Measurements from ENCODE around the gene FRAS1. TPM values are rescaled to one million over a fixed set of nuclear protein-coding genes. Genes with fewer than 3 reads are reported as not detected.
A peak's percentile ranks its signal among the peaks of the same experiment; 100 is the strongest.

The FRAS1 gene
- total and polyA plus RNA-seq, 9 of the 15 experiments (the other 6 are each of a cell fraction or from before 2014, with no cell fraction given): under 0.01 to 0.11 (median 0.04) TPM; not detected in 2

- intact Hi-C loops (cut with micrococcal nuclease) (no loop called here), in situ Hi-C loops (cut with MboI) (no loop called here)
- Histone ChIP-seq H3K36me3 (ENCODE audit: control insufficient read depth, insufficient read depth, low read length) (no peaks in the 10 kb centered on the region), H2AFZ (ENCODE audit: low read depth, low read length) (no peak overlapping the region), H3K4me3 (no peak overlapping the region), H3K27me3 (ENCODE audit: control insufficient read depth in 2 of 2, insufficient read depth in 2 of 2, low read length in 2 of 2) (no peaks in the 10 kb centered on the region), H3K79me2 (ENCODE audit: control insufficient read depth, insufficient read depth, low read length) (no peaks in the 10 kb centered on the region), H3K9me1 (ENCODE audit: control insufficient read depth, insufficient read depth, low read length) (no peaks in the 10 kb centered on the region), H3K4me1 (replicated peaks in 1 of 2; ENCODE audit: control insufficient read depth in 2 of 2, insufficient read depth in 2 of 2, low read length in 2 of 2) (peaks cover 0 to 3% of the 10 kb centered on the region in 2 experiments; a peak in 1 of 5 replicates), H4K20me1 (replicated peaks; ENCODE audit: control insufficient read depth, insufficient read depth, low read length) (no peaks in the 10 kb centered on the region), H3K9ac (ENCODE audit: insufficient read depth in 1 of 2, low read depth in 2 of 2, low read length in 2 of 2) (no peak overlapping the region), H3K9me3 (replicated peaks; ENCODE audit: control insufficient read depth, insufficient read depth, low read depth, low read length) (no peaks in the 10 kb centered on the region), H3K27ac (ENCODE audit: extremely low read depth, low read depth, low read length) (no peak overlapping the region), H3K4me2 (ENCODE audit: insufficient read depth, low read length) (no peak overlapping the region)
- 97% methylated on average over 2 of the region's 2 CpGs for WGBS (ENCODE audit: insufficient coverage, low coverage, missing lambda C conversion rate)
- DNase-seq (ENCODE audit: extremely low read depth in 1 of 4, low spot score in 3 of 4) (no peak), ATAC-seq (no peak), FAIRE-seq (no peak)
- BruUV-seq (replicated peaks): no TSS peak
- ChIA-PET POLR2A (interaction anchor here (1.0 kb wide), 1 partner anchor 9 kb away, joined by 3 read pairs; no protein-coding TSS in a partner anchor), CTCF (ENCODE audit: low intra/inter-chr PET ratio) (no interaction called here)
- TF ChIP-seq ADNP (tag; IDR thresholded peaks at IDR 0.05) (no peak), ZFP36 (IDR thresholded peaks at IDR 0.05; ENCODE audit: low read depth, low read length, partially characterized antibody) (no peak), KAT7 (CRISPR knock-in tag; IDR thresholded peaks at IDR 0.05; ENCODE audit: borderline replicate concordance) (no peak), XRCC4 (IDR thresholded peaks at IDR 0.05; ENCODE audit: extremely low read depth, insufficient read depth, insufficient read length) (no peak), TBP (optimal IDR thresholded peaks at IDR 0.05; ENCODE audit: low read depth, low read length) (no peak)
Measured at GRCh38 chr4:78591404-78591803, 534.3 kb downstream of the FRAS1 start.

DNA sequence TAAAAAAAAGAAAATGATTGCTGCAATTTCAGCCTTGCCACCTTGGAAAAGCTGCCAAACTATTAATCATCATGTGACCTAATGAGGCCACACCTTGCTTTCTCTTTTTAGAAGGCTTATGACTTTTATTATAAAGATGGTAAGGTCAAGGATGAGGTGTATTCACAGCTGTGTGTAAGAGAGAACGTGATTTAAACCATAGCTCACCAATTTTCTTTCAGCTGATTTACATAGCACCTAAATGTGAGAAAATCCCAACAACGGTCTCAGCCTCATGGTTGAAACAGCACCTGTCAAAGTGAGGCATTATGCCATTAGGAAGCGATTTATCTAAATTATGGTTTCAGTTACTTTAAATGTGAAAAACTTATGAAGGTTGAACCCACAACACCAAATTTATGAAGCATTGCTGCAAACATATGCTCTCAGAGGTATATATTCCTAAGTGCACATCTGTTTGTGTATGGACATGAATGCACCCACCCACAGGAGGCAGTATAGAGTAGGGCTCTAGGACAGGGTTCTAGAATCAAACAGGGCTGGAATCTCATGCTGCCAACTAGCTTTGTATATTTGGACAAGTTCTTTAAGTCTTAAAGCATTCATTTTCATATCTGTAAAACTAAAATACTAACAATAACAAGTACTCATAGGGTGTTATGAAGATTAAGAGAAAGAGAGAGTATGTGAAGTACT is 535.1 kb downstream of the FRAS1 start:
- Histone ChIP-seq H3K27ac (ENCODE audit: extremely low read depth, low read depth, low read length) (no peak overlapping the region), H2AFZ (ENCODE audit: low read depth, low read length) (peak overlapping the region; percentile 37), H3K27me3 (ENCODE audit: control insufficient read depth in 2 of 2, insufficient read depth in 2 of 2, low read length in 2 of 2) (no peaks in the 10 kb centered on the region), H3K4me3 (no peak overlapping the region), H3K9ac (ENCODE audit: insufficient read depth in 1 of 2, low read depth in 2 of 2, low read length in 2 of 2) (no peak overlapping the region), H3K9me1 (ENCODE audit: control insufficient read depth, insufficient read depth, low read length) (no peaks in the 10 kb centered on the region), H3K79me2 (ENCODE audit: control insufficient read depth, insufficient read depth, low read length) (no peaks in the 10 kb centered on the region), H3K4me1 (replicated peaks in 1 of 2; ENCODE audit: control insufficient read depth in 2 of 2, insufficient read depth in 2 of 2, low read length in 2 of 2) (peaks cover 0 to 3% of the 10 kb centered on the region in 2 experiments; a peak in 1 of 5 replicates), H3K9me3 (replicated peaks; ENCODE audit: control insufficient read depth, insufficient read depth, low read depth, low read length) (no peaks in the 10 kb centered on the region), H3K4me2 (ENCODE audit: insufficient read depth, low read length) (no peak overlapping the region), H3K36me3 (ENCODE audit: control insufficient read depth, insufficient read depth, low read length) (no peaks in the 10 kb centered on the region), H4K20me1 (replicated peaks; ENCODE audit: control insufficient read depth, insufficient read depth, low read length) (no peaks in the 10 kb centered on the region)
- BruUV-seq (replicated peaks): no TSS peak
- FAIRE-seq (no peak), DNase-seq (ENCODE audit: extremely low read depth in 1 of 4, low spot score in 3 of 4) (peak; percentile 55 to 75 (median 64)), ATAC-seq (peak; percentile 86)
- in situ Hi-C loops (cut with MboI) (no loop called here), intact Hi-C loops (cut with micrococcal nuclease) (no loop called here)
- POLR2A ChIA-PET: interaction anchor here (1.0 kb wide), 1 partner anchor 8 kb away, joined by 3 read pairs; no protein-coding TSS in a partner anchor
- CTCF ChIA-PET (ENCODE audit: low intra/inter-chr PET ratio): no interaction called here
- WGBS (ENCODE audit: insufficient coverage, low coverage, missing lambda C conversion rate): 50% methylated on average over 3 of the region's 3 CpGs
- no peak for TF ChIP-seq ZNF785 (CRISPR knock-in tag; IDR thresholded peaks at IDR 0.05)
- TF ChIP-seq ATF4 (CRISPR knock-in tag; IDR thresholded peaks at IDR 0.05): no peak
- TF ChIP-seq, protein P1, sequence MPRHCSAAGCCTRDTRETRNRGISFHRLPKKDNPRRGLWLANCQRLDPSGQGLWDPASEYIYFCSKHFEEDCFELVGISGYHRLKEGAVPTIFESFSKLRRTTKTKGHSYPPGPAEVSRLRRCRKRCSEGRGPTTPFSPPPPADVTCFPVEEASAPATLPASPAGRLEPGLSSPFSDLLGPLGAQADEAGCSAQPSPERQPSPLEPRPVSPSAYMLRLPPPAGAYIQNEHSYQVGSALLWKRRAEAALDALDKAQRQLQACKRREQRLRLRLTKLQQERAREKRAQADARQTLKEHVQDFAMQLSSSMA (CRISPR knock-in tag; IDR thresholded peaks at IDR 0.05): no peak
- no peak for TF ChIP-seq ILF3 (IDR thresholded peaks at IDR 0.05; ENCODE audit: borderline replicate concordance)
- no peak for TF ChIP-seq MTA1 (IDR thresholded peaks at IDR 0.05; ENCODE audit: borderline replicate concordance)
- peak in 1 of 2 experiments; percentile 56; a peak in 2 of 4 replicates for TF ChIP-seq RAD21 (CRISPR knock-in tag; conservative IDR thresholded peaks at IDR 0.05 in 1 of 2, IDR thresholded peaks at IDR 0.05 in 1 of 2)
